Measurements from ENCODE around the gene EEPD1.

DNA sequence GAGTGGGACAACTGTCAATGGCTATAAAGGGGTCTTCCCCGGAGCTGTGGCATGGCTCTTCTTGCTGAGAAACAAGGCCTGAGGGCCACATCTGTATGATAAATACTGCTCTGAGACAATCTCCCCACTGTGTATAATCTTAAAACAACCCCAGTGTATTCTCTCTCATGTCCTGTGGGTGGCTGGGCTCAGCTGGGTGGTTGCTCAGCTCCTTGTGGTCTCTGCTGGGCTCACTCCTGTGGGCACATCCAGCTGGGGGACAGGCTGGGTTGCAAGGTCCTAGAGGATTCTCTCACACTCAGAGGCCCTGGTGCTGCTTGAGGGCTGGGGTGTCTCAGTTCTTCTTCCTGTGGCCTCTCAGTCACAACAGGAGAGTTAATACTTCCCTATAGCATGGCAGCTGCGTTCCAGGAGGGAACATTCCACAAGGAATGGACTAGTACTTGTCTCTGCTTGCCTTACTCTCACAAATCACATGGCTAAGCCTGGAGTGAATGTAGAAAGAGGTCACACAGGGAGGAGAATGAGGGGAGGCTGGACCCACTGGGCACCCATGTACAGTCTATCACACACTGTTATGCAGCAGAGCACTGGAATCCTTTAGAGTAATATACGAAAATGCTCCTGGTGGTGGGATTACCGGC lies 4.5 kb upstream of the EEPD1 start:
- TF ChIP-seq, protein P1, sequence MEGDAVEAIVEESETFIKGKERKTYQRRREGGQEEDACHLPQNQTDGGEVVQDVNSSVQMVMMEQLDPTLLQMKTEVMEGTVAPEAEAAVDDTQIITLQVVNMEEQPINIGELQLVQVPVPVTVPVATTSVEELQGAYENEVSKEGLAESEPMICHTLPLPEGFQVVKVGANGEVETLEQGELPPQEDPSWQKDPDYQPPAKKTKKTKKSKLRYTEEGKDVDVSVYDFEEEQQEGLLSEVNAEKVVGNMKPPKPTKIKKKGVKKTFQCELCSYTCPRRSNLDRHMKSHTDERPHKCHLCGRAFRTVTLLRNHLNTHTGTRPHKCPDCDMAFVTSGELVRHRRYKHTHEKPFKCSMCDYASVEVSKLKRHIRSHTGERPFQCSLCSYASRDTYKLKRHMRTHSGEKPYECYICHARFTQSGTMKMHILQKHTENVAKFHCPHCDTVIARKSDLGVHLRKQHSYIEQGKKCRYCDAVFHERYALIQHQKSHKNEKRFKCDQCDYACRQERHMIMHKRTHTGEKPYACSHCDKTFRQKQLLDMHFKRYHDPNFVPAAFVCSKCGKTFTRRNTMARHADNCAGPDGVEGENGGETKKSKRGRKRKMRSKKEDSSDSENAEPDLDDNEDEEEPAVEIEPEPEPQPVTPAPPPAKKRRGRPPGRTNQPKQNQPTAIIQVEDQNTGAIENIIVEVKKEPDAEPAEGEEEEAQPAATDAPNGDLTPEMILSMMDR (IDR thresholded peaks at IDR 0.05) = no peak
- no peak for TF ChIP-seq POLR2A (IDR thresholded peaks at IDR 0.05)
